ENCODE results near the gene SIGLEC1. TPM values are rescaled to one million over a fixed set of nuclear protein-coding genes. Genes with fewer than 3 reads are reported as not detected.

Gene SIGLEC1
- total RNA-seq, 2 experiments from 2014 or later = 0.08 to 0.11 TPM

- no peaks in the 10 kb centered on the region for H3K4me1 ChIP-seq (ENCODE audit: insufficient read depth, low read length)
- peaks cover 16% of the 10 kb centered on the region for H3K27me3 Mint-ChIP-seq
- ATAC-seq (ENCODE audit: poor library complexity) (no peak), DNase-seq (no peak)
- CTCF ChIA-PET = no interaction called here
- no peak overlapping the region for H3K4me3 Mint-ChIP-seq
- H3K27me3 ChIP-seq (ENCODE audit: control insufficient read depth in 1 of 2, insufficient read depth in 2 of 2, low read length in 2 of 2) = peaks cover 0 to 4% of the 10 kb centered on the region in 2 experiments
- TF ChIP-seq CTCF (IDR thresholded peaks at IDR 0.05) = no peak
- H3K27ac ChIP-seq (ENCODE audit: low read depth in 1 of 2, low read length in 2 of 2) = no peak overlapping the region
- H3K4me1 Mint-ChIP-seq (ENCODE audit: low read depth) = no peaks in the 10 kb centered on the region
- intact Hi-C loops (cut with DNase I, micrococcal nuclease) = no loop called here
- H3K9me3 Mint-ChIP-seq = no peaks in the 10 kb centered on the region
- POLR2A ChIA-PET = no interaction called here
- no peaks in the 10 kb centered on the region for H3K36me3 Mint-ChIP-seq (ENCODE audit: low read depth)
- no peaks in the 10 kb centered on the region for H3K9me3 ChIP-seq (ENCODE audit: control insufficient read depth in 1 of 2, insufficient read depth in 1 of 2, low read length in 2 of 2)
- H3K4me3 ChIP-seq (ENCODE audit: low read length) = no peak overlapping the region
- no peaks in the 10 kb centered on the region for H3K36me3 ChIP-seq (ENCODE audit: insufficient read depth, low read length)
- H3K27ac Mint-ChIP-seq = no peak overlapping the region
These were observed 22.0 kb downstream of the SIGLEC1 start for GRCh38 chr20:3690413-3690812.

GRCh38 chr20:3689978-3690377 lies 22.4 kb downstream of the SIGLEC1 start:
- DNase-seq (no peak), ATAC-seq (ENCODE audit: poor library complexity) (no peak)
- H3K4me1 Mint-ChIP-seq (ENCODE audit: low read depth) = no peaks in the 10 kb centered on the region
- H3K27ac Mint-ChIP-seq = no peak overlapping the region
- Histone ChIP-seq H3K27me3 (ENCODE audit: control insufficient read depth in 1 of 2, insufficient read depth in 2 of 2, low read length in 2 of 2) (peaks cover 0 to 4% of the 10 kb centered on the region in 2 experiments), H3K9me3 (ENCODE audit: control insufficient read depth in 1 of 2, insufficient read depth in 1 of 2, low read length in 2 of 2) (no peaks in the 10 kb centered on the region), H3K27ac (ENCODE audit: low read depth in 1 of 2, low read length in 2 of 2) (no peak overlapping the region), H3K4me1 (ENCODE audit: insufficient read depth, low read length) (no peaks in the 10 kb centered on the region), H3K36me3 (ENCODE audit: insufficient read depth, low read length) (no peaks in the 10 kb centered on the region), H3K4me3 (ENCODE audit: low read length) (no peak overlapping the region)
- H3K36me3 Mint-ChIP-seq (ENCODE audit: low read depth) = no peaks in the 10 kb centered on the region
- ChIA-PET POLR2A (no interaction called here), CTCF (no interaction called here)
- H3K9me3 Mint-ChIP-seq = no peaks in the 10 kb centered on the region
- no peak for TF ChIP-seq CTCF (IDR thresholded peaks at IDR 0.05)
- H3K4me3 Mint-ChIP-seq = no peak overlapping the region
- H3K27me3 Mint-ChIP-seq = peaks cover 18% of the 10 kb centered on the region
- intact Hi-C loops (cut with DNase I, micrococcal nuclease) = no loop called here

- no peak for ATAC-seq (ENCODE audit: poor library complexity)
- no peaks in the 10 kb centered on the region for H3K36me3 Mint-ChIP-seq (ENCODE audit: low read depth)
- DNase-seq = no peak
- no peaks in the 10 kb centered on the region for H3K9me3 Mint-ChIP-seq
- H3K4me3 ChIP-seq (ENCODE audit: low read length) = no peak overlapping the region
- H3K27me3 ChIP-seq (ENCODE audit: control insufficient read depth in 1 of 2, insufficient read depth in 2 of 2, low read length in 2 of 2) = peaks cover 7 to 8% of the 10 kb centered on the region in 2 experiments
- no peak overlapping the region for H3K27ac ChIP-seq (ENCODE audit: low read depth in 1 of 2, low read length in 2 of 2)
- CTCF ChIA-PET = no interaction called here
- H3K9me3 ChIP-seq (ENCODE audit: control insufficient read depth in 1 of 2, insufficient read depth in 1 of 2, low read length in 2 of 2) = no peaks in the 10 kb centered on the region
- peaks cover 37% of the 10 kb centered on the region for H3K27me3 Mint-ChIP-seq
- no peaks in the 10 kb centered on the region for H3K4me1 Mint-ChIP-seq (ENCODE audit: low read depth)
- no peaks in the 10 kb centered on the region for H3K36me3 ChIP-seq (ENCODE audit: insufficient read depth, low read length)
- TF ChIP-seq CTCF (IDR thresholded peaks at IDR 0.05) = no peak
- no peaks in the 10 kb centered on the region for H3K4me1 ChIP-seq (ENCODE audit: insufficient read depth, low read length)
- no peak overlapping the region for H3K27ac Mint-ChIP-seq
- no peak overlapping the region for H3K4me3 Mint-ChIP-seq
- intact Hi-C loops (cut with DNase I, micrococcal nuclease) = no loop called here
- POLR2A ChIA-PET = no interaction called here
These were observed 24.7 kb downstream of the SIGLEC1 start for GRCh38 chr20:3687655-3688054.
